GM12878 (cell line): ENCODE data around the gene ZSWIM2. TPM values are rescaled to one million over a fixed set of nuclear protein-coding genes. Genes with fewer than 3 reads are reported as not detected.

ENCODE experiments used
- BRCA1 ChIP-seq: IDR thresholded peaks from 2 replicates; pipeline ENCODE4 v1.6.1; 2011; ENCODE audit warnings: low read depth, low read length, improper control_type of control experiment
- CREM ChIP-seq: IDR thresholded peaks from 2 replicates; pipeline ENCODE4 v1.6.1; 2014; ENCODE audit warnings: antibody characterized with exemption, low read depth
- CUX1 ChIP-seq: IDR thresholded peaks from 2 replicates; pipeline ENCODE4 v1.6.1; 2012; ENCODE audit warnings: improper control_type of control experiment, low read depth, low read length; ENCODE audit not compliant: insufficient replicate concordance
- E4F1 ChIP-seq: fragments of 450-650 bp; IDR thresholded peaks from 2 replicates; pipeline ENCODE4 v1.6.1; 2018; ENCODE audit warnings: borderline replicate concordance, mild to moderate bottlenecking; ENCODE audit not compliant: partially characterized antibody
- IKZF1 ChIP-seq: fragments of 450-650 bp; conservative IDR thresholded peaks from 2 replicates; pipeline ENCODE4 v1.6.1; 2017; ENCODE audit warnings: antibody characterized with exemption, mild to moderate bottlenecking
- NFYB ChIP-seq: IDR thresholded peaks from 2 replicates; pipeline ENCODE4 v1.6.1; 2011; ENCODE audit warnings: low read depth, mild to moderate bottlenecking, low read length, improper control_type of control experiment, moderate library complexity; ENCODE audit not compliant: insufficient read depth
- NRF1 ChIP-seq: conservative IDR thresholded peaks from 2 replicates; pipeline ENCODE4 v1.6.1; 2011; ENCODE audit warnings: mild to moderate bottlenecking, low read depth, low read length, improper control_type of control experiment
- PML ChIP-seq: IDR thresholded peaks from 2 replicates; pipeline ENCODE4 v1.6.1; 2012; ENCODE audit warnings: low read length, inconsistent platforms
- SRF ChIP-seq, 2 experiments: IDR thresholded peaks; 2 replicates each; pipeline ENCODE4 v1.6.1; 2011; ENCODE audit warnings: low read depth in 2 of 2, low read length in 2 of 2, mild to moderate bottlenecking in 1 of 2, moderate library complexity in 1 of 2
- TARDBP ChIP-seq: IDR thresholded peaks from 2 replicates; pipeline ENCODE4 v1.6.1; 2016; ENCODE audit warnings: borderline replicate concordance
- ZNF207 ChIP-seq: fragments of 450-650 bp; IDR thresholded peaks from 2 replicates; pipeline ENCODE4 v1.6.1; 2014; ENCODE audit warnings: antibody characterized with exemption, mild to moderate bottlenecking, borderline replicate concordance
- ZNF384 ChIP-seq: IDR thresholded peaks from 2 replicates; pipeline ENCODE4 v1.6.1; 2012; ENCODE audit warnings: low read depth, mild to moderate bottlenecking, low read length, improper control_type of control experiment, borderline replicate concordance
- polyA plus RNA-seq, 11 experiments: library from polyadenylated mRNA; depleted of rRNA in 4 of 11; unstranded in 6 of 11; stranded (reverse) in 5 of 11; fragments of >200 nt; fragmentation: Nextera tagmentation in 4 of 11; fragmentation: Illumina TruSeq in 1 of 11; extraction: Ambion mirVana in 4 of 11; extraction: Trizol in 1 of 11; gene quantifications; 1 replicate in 1 of 11; 2 replicates in 10 of 11; pipeline versions ENCODE4 v1.2.1 to v1.2.3, GENCODE V29; 2011 to 2016; ENCODE audit warnings: inconsistent platforms in 2 of 11, missing spikeins in 2 of 11, low read depth in 1 of 11
- total RNA-seq, 4 experiments: library from RNA; depleted of rRNA in 3 of 4; stranded (reverse); fragments of >200 nt in 3 of 4; fragmentation: Illumina TruSeq in 1 of 4; extraction: Trizol in 1 of 4; gene quantifications; 2 replicates each; pipeline versions ENCODE4 v1.2.1 to v1.2.3, GENCODE V29; 2013 to 2021

The ZSWIM2 gene
- total and polyA plus RNA-seq, 10 of the 15 experiments (the other 5 are each of a cell fraction or from before 2014, with no cell fraction given), result not detected

GRCh38 chr2:186868344-186868743 lies 19.4 kb upstream of the ZSWIM2 start (continued):
- no peak for TF ChIP-seq CUX1
- TF ChIP-seq NRF1, result no peak
- TF ChIP-seq SRF (IDR thresholded peaks at IDR 0.05; ENCODE audit: low read depth in 2 of 2, low read length in 2 of 2), result no peak
- no peak for TF ChIP-seq NFYB
- no peak for TF ChIP-seq PML
- no peak for TF ChIP-seq ZNF207
- TF ChIP-seq ZNF384, result no peak
- TF ChIP-seq TARDBP, result no peak
- TF ChIP-seq BRCA1, result no peak
- TF ChIP-seq CREM, result no peak
- no peak for TF ChIP-seq IKZF1
- TF ChIP-seq E4F1, result no peak
- TF ChIP-seq, all 136 proteins: peak for 0
